ENCODE results near the gene HIP1R.
"Not testable (repeated sequence)": the region's sequence is repeated elsewhere in the genome, so short reads cannot be mapped to it uniquely, and the experiment has no call there.

Gene HIP1R

GRCh38 chr12:122834921-122835749 is at the start of gene HIP1R:
TSS of gene HIP1R (plus strand) at chr12:122835457. CDS start at chr12:122835551, 94 bp downstream.
- DNase-seq (ENCODE audit: low read depth): no peak

DNA sequence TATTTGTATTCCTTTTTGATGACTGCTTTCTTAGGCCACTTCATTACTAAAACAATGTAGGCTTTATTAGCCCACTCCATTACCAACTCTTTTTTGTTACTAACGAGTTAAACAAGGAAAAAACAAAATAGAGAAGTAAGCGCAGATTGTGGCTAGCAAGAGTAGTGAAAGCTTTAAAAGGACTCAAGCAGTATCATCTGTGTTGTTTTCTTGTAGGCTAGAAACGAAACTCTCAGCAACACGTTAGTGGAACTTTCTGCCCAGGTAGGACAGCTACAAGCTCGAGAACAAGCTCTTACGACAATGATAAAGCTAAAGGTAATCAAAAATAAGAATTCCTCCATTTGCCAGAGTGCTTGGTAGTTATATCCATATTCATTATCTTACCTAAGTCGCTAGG is 49.8 kb upstream of the HIP1R start:
- no peak overlapping the region for H3K4me3 ChIP-seq (ENCODE audit: low read depth, low read length)
- DNase-seq (ENCODE audit: low read depth): no peak

More at GRCh38 chr12:122834921-122835749, at the start of gene HIP1R:
- H3K4me3 ChIP-seq (ENCODE audit: low read depth, low read length): peak within 1 kb of the TSS; percentile 68

- H3K4me3 ChIP-seq (ENCODE audit: low read depth, low read length): no peak overlapping the region
- peak; percentile 5 for DNase-seq (ENCODE audit: low read depth)
These were observed 46.9 kb upstream of the HIP1R start for GRCh38 chr12:122788387-122788786.

GRCh38 chr12:122789637-122790036 is 45.6 kb upstream of the HIP1R start:
- DNase-seq (ENCODE audit: low read depth): no peak
- H3K4me3 ChIP-seq (ENCODE audit: low read depth, low read length): no peak overlapping the region

- H3K4me3 ChIP-seq (ENCODE audit: low read depth, low read length): no peak overlapping the region
- DNase-seq (ENCODE audit: low read depth): no peak
These were observed 44.7 kb upstream of the HIP1R start for GRCh38 chr12:122790393-122791075.

DNA sequence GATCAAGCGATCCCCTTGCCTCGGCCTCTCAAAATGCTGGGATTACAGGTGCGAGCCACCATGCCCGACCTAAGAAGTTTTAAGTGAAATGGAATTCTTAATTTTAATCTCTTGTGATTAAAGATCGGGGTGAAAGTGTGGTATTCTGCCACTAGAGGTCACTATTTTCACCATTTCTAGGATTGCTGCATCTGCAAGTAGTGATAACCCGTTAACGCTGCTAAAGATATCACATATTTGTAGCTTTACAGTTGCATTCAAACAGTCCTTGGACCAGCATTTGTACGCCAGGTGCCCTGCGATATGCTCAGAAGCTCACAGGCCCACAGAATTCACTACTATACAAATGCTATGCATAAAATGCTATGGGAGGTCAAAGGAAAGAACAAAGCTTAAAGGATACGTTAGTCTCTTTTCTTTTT is 41.6 kb upstream of the HIP1R start:
- no peak for DNase-seq (ENCODE audit: low read depth)
- no peak overlapping the region for H3K4me3 ChIP-seq (ENCODE audit: low read depth, low read length)

DNA sequence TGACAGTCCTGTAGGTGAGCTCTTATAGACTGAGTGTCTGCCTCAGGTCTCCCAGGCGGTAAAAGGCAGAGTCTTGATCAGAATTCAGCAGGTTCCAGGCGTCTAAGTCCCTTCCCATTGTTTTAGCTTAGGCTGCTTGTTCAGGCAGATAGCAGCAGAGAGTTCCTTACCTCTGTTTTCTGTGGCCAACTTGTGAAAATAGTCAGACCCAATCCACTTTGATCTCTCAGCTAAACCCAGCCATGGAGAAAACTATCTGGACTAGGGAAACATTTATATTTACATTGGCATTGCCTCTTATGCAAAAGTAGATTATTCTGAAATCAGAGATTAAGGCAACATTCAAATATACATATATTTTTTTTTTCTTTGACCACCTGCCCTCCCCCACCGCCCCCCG is 39.5 kb upstream of the HIP1R start:
- H3K4me3 ChIP-seq (ENCODE audit: low read depth, low read length): no peak overlapping the region

DNA sequence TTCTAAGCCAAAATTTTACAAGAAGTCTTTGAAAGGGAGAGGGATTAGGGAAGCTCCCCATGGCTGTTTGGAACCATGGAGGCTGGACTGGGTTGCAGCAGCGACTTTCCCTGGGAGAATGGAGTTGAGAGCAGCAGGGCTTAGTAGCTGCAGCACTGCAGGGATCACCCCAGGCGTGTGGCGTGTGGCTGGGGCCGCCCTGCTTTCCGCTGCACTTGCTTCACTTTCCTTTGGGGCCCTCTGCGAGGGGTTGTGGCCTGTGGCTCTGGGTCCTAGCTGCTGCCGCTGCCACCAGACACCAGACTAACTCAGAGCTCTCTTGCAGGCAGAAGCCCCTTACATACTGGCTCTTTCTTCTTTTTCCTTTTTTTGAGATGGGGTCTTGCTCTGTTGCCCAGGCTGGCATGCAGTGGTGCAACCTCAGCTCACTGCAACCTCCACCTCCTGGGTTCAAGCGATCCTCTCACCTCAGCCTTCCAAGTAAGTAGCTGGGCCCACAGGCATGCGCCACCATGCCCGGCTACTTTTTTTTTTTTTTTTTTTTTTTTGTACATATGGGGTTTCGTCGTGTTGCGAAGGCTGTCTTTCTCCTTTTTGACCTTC is 35.5 kb upstream of the HIP1R start:
- H3K4me3 ChIP-seq (ENCODE audit: low read depth, low read length): no peak overlapping the region
- DNase-seq (ENCODE audit: low read depth): no peak

More for the DNA sequence above, 39.5 kb upstream of the HIP1R start:
- no peak for DNase-seq (ENCODE audit: low read depth)

DNA sequence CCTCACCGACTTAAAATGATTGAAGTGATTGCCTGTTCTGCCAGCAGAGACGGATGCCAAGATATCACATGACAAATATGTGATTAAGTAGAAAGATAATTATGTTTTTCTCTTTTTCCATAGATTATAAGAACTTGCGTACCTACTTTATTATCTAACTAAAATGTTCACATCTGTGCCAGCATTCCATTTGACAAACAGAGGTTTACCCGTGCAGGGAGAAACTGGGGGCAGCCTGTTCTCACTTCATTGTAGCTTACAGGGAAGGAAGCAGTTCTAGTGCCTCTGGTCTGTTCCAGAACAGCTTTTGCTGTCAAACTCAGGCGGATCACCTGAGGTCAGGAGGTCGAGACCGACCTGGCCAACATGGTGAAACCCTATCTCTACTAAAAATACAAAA is 31.3 kb upstream of the HIP1R start:
- no peak overlapping the region for H3K4me3 ChIP-seq (ENCODE audit: low read depth, low read length)
- no peak for DNase-seq (ENCODE audit: low read depth)

DNA sequence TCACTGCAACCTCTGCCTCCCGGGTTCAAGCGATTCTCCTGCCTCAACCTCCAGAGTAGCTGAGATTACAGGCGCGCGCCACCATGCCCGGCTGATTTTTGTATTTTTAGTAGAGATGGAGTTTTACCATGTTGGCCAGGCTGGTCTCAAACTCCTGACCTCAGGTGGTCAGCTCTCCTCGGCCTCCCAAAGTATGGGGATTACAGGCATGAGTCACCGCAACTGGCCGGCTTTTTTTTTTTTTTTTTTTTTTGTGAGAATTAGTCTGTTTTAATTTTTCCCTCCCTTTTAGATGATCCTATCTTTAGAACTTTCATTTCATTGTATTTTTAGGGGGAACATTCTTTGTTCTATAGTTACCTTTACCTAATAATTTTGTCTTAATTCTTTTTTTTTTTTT is 30.3 kb upstream of the HIP1R start:
- not testable (repeated sequence) for DNase-seq (ENCODE audit: low read depth); H3K4me3 ChIP-seq (ENCODE audit: low read depth, low read length)

- no peak for DNase-seq (ENCODE audit: low read depth)
- no peak overlapping the region for H3K4me3 ChIP-seq (ENCODE audit: low read depth, low read length)
These were observed 27.6 kb upstream of the HIP1R start for GRCh38 chr12:122807651-122808050.

GRCh38 chr12:122811777-122812176 is 23.5 kb upstream of the HIP1R start:
- DNase-seq (ENCODE audit: low read depth): no peak
- no peak overlapping the region for H3K4me3 ChIP-seq (ENCODE audit: low read depth, low read length)

DNA sequence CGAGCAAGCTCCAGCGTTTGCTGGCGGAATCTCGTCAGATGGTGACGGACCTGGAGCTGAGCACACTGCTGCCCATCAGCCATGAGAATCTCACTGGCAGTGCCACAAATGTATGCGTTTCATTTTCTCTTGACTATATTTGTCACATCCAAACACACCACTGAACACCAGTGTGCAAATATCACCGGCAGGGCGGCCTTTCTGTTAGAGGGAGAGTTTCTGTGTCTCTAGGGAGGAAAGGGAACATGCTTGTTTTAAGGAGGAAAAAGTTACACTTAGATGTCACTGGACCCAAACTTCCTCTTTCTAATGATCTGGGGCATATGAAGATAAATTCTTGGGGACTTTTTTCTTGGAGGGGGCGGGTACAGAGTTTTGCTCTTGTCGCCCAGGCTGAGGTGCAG is 21.9 kb upstream of the HIP1R start:
- no peak for DNase-seq (ENCODE audit: low read depth)
- H3K4me3 ChIP-seq (ENCODE audit: low read depth, low read length): no peak overlapping the region

GRCh38 chr12:122819209-122819785 is 16.0 kb upstream of the HIP1R start:
- no peak for DNase-seq (ENCODE audit: low read depth)
- H3K4me3 ChIP-seq (ENCODE audit: low read depth, low read length): no peak overlapping the region

DNA sequence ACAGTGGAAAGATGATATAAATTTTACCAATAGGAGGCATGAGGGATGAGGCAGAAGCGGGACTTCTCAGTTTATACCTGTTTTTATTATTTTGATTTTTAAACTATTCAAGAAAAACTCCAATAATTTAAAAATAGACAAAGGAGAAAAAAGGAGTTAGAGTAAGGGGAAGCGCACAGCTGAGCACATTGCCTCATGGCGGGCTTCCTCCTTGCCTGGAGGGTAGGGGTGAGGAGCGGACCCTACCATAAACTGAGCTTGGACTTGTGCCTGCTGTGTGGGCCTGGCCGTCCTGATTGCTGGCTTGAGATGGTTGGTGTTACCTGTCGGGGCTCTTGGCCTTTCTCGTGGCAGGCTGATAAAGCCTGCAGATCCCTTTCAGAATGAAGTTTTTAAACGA is 15.1 kb upstream of the HIP1R start:
- H3K4me3 ChIP-seq (ENCODE audit: low read depth, low read length): no peak overlapping the region
- DNase-seq (ENCODE audit: low read depth): no peak

GRCh38 chr12:122820838-122821271 is 14.4 kb upstream of the HIP1R start:
- H3K4me3 ChIP-seq (ENCODE audit: low read depth, low read length): no peak overlapping the region
- no peak for DNase-seq (ENCODE audit: low read depth)

DNA sequence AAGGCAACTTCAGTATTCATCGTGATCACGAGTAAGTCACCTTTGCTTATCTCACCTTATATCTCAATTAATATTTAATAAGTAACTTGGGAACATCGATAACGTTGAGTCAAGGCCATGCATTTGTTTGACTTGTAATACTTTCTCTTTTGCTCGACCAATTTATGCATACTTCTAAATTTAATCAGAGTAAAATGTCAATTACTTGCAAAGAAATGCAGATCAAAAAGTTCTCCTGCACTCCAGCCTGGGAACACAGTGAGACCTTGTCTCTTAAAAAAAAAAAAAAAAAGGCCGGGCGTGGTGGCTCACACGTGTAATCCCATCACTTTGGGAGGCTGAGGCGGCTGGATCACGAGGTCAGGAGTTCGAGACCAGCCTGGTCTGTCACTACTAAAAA is 11.8 kb upstream of the HIP1R start:
- no peak for DNase-seq (ENCODE audit: low read depth)
- no peak overlapping the region for H3K4me3 ChIP-seq (ENCODE audit: low read depth, low read length)

GRCh38 chr12:122825773-122826724 is 9.2 kb upstream of the HIP1R start:
- peak overlapping the region; percentile 41 for H3K4me3 ChIP-seq (ENCODE audit: low read depth, low read length)
- DNase-seq (ENCODE audit: low read depth): no peak

DNA sequence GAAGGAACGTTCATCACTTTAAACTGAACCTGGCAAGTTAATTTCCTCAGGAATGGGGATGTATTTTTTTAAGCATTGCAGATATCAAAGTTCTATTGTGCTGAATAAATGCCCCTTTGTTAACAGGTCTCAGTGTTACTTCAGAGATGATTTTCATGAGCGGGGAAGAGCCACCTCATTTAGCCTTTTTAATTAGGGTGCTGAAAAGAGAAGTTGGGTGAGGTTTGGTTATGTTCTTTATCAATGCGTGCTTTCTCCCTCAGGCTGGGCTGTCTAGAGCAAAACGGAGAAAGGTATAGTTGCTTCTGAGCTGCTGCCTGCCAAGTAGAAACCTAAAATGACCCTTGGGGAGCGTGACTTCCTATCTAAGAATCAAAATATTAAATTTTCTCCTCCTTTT is 8.0 kb upstream of the HIP1R start:
- no peak for DNase-seq (ENCODE audit: low read depth)
- no peak overlapping the region for H3K4me3 ChIP-seq (ENCODE audit: low read depth, low read length)

Measured in skeletal muscle cell (primary cell).